Astrocyte of the cerebellum (primary cell): ENCODE measurements around the gene EGLN3.

ENCODE experiments used
- DNase-seq: peaks from one replicate; pipeline ENCODE4 v3.0.0-alpha.2; 2011; ENCODE audit warnings: low read depth
- H3K4me3 ChIP-seq: 2 replicates; pipeline ENCODE4 v1.5.1; 2011; ENCODE audit warnings: mild to moderate bottlenecking, low read depth, low read length, moderate library complexity
- CTCF ChIP-seq: IDR thresholded peaks from 2 replicates; pipeline ENCODE4 v1.5.1; 2012; ENCODE audit warnings: low read length, low read depth, moderate library complexity, mild to moderate bottlenecking; ENCODE audit errors: missing control alignments
- in situ Hi-C: cut with HindIII; loops from 2 replicates; pipeline ENCODE4 v1.10.0; 2017; ENCODE audit warnings: low sequenced_read_pairs

EGLN3 gene

DNA sequence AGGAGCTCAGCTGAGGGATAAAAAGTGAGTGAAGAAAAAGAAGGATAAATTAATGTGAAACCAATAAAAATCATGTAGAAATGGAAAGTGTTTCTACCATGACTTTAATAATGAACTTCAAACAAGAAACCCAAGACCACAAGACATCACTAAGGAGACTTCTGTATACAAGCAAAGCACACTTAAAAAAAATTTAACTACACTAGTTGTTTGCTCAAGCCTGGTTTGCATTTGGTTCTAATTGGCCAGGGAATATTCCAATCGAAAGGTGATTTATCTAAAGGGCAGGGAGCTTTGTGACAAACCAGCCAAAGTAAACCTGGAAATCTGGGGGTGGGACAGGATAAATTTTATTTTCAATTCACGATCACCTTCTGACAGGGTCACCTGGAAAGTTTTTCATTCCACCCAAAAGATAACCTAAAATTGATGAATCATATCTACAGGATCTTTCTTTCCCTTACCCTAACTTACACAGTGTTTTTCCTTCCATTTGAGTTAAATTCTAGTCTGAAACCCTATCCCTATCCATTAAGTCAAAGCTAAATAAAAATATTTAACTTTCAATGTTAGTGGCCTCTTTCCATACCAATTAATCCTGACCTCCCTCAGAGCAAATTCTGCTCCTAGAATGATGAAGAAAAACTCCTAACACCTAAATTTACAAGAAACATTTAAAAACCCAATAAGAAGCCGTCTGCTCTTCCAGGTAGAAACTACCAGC lies 2.6 kb downstream of the EGLN3 start:
- in situ Hi-C loops = no loop called here
- no peak overlapping the region for H3K4me3 ChIP-seq
- no peak for TF ChIP-seq CTCF
- no peak for DNase-seq

- in situ Hi-C loops = no loop called here
- no peak overlapping the region for H3K4me3 ChIP-seq
- DNase-seq = no peak
- TF ChIP-seq CTCF = no peak
Measured at GRCh38 chr14:33946679-33947476, 4.0 kb downstream of the EGLN3 start.

GRCh38 chr14:33945210-33946088 lies 5.4 kb downstream of the EGLN3 start:
- in situ Hi-C loops = no loop called here
- H3K4me3 ChIP-seq = no peak overlapping the region
- no peak for TF ChIP-seq CTCF
- DNase-seq = no peak

DNA sequence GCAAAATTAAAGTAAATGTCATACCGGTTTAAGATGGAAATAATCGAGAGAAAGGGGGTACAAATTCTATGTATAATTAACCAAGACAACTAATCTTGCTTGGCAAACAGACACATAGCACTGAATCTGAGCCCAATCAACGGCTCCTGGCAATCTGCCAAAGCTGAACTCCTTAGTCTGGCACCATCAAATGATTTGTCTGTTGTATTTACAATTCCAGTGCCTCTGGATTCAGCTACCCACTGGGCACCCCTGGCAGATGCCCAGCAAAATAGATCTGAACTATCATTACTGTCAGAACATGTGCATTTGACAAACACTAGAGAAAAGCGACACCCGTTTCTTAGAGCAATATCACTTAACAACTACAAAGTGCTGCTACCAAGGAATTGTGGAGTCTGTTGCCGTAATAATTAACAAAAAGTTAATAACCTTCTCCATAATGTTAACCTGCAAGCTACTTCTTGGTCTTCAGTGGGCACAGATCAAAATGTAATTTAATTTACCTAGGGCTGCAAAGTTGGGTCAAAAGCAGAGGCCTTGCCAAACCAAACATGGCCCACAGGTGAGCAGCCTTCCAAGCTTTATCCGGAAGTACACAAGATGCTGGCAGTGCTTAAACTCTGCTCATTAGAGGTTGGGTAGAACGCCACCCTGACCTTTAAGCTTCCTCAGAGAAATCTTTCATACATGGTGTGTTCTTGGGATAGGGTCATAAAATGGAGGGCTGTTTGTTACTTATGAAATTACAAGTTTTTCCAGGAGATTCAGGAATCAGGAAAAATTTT lies 7.6 kb downstream of the EGLN3 start:
- no peak for TF ChIP-seq CTCF
- H3K4me3 ChIP-seq = no peak overlapping the region
- in situ Hi-C loops = no loop called here
- no peak for DNase-seq

DNA sequence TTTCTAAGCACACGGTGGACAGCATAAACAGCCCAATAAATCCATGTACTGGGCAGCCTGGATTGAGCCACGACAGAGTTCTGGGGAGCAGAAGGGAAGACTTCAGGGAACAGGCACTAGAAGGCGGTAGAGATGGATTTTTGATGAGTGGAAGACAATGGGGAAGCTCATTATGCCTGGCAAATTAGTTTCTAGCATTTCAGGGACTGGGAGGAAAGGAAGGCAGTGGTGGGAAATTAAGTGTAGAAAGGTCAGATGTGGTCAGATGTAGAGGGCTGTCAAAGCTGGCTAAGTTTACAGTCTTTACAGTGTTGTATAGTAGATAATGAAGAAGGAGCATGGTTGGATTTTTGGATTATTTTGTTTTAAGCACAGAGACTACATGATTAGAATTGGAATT lies 9.2 kb downstream of the EGLN3 start:
- TF ChIP-seq CTCF = no peak
- in situ Hi-C loops = no loop called here
- DNase-seq = no peak
- no peak overlapping the region for H3K4me3 ChIP-seq
